Right ventricle myocardium inferior (tissue), 1 donor: ENCODE results near the gene LGR4. TPM values are rescaled to one million over a fixed set of nuclear protein-coding genes. Genes with fewer than 3 reads are reported as not detected.

Source experiments
- microRNA-seq: library from miRNA; unstranded; fragments of <30 nt; microRNA quantifications from one replicate; pipeline ENCODE4 v1.2.0, GENCODE V29; 2020
- total RNA-seq: library from RNA; stranded (reverse); fragmentation: NEBNext Ultra II Directional; extraction: Animal tissue kit (Norgen Biotek cat#: 25700); gene quantifications from one replicate; pipeline ENCODE4 v1.2.1, GENCODE V29; 2021
- donor health status: DM: no; HTN: yes; CAD: no; lungs with severe emphysema.

The LGR4 gene
- total RNA-seq, 1 donor from 2014 or later = 32.7 TPM

Small RNA genes lying within 50 kb of the gene (microRNA-seq; reads per million reads assigned to microRNA genes)
- not detected for gene MIR8087

Other genes starting within 250 kb of the LGR4 start
- 3.8 TPM for gene CCDC34, start 109.6 kb downstream of the LGR4 start, total RNA-seq
- 17.0 TPM for gene LIN7C, start 34.0 kb upstream of the LGR4 start, total RNA-seq
- gene BDNF, start 227.7 kb upstream of the LGR4 start, total RNA-seq = 2.9 TPM